Large intestine (tissue), 3 donors: ENCODE measurements around the gene MGLL. TPM values are rescaled to one million over a fixed set of nuclear protein-coding genes. Genes with fewer than 3 reads are reported as not detected.

Source experiments
- DNase-seq, 2 donors: peaks; one replicate each; pipeline versions ENCODE4 v3.0.0 to v3.0.0-alpha.2; 2013
- H3K27ac ChIP-seq: one replicate; pipeline ENCODE4 v1.5.1; 2013; ENCODE audit warnings: low read length
- H3K27me3 ChIP-seq: 2 replicates; pipeline ENCODE4 v1.6.1; 2013; ENCODE audit warnings: low read length; ENCODE audit not compliant: control insufficient read depth, insufficient read depth
- H3K36me3 ChIP-seq: 2 replicates; pipeline ENCODE4 v1.6.1; 2013; ENCODE audit warnings: low read length; ENCODE audit not compliant: control insufficient read depth, insufficient read depth
- H3K4me1 ChIP-seq: one replicate; pipeline ENCODE4 v1.6.1; 2013; ENCODE audit warnings: low read length; ENCODE audit not compliant: control insufficient read depth, insufficient read depth
- H3K4me3 ChIP-seq: one replicate; pipeline ENCODE4 v1.5.1; 2013; ENCODE audit warnings: low read length
- H3K9me3 ChIP-seq: one replicate; pipeline ENCODE4 v1.6.1; 2013; ENCODE audit warnings: mild to moderate bottlenecking, low read depth, low read length, moderate library complexity; ENCODE audit not compliant: control insufficient read depth
- WGBS: methylation state at CpG from one replicate; pipeline ENCODE4 v1.1.5; 2013; ENCODE audit warnings: low lambda C conversion rate; ENCODE audit not compliant: insufficient coverage; 5-methylcytosine and 5-hydroxymethylcytosine counted together
- polyA plus RNA-seq: library from polyadenylated mRNA; unstranded; fragments of 120-200 nt; gene quantifications from one replicate; pipeline ENCODE4 v1.2.1, GENCODE V29; 2013

The MGLL gene
- polyA plus RNA-seq, 1 donor: 22.8 TPM

DNA sequence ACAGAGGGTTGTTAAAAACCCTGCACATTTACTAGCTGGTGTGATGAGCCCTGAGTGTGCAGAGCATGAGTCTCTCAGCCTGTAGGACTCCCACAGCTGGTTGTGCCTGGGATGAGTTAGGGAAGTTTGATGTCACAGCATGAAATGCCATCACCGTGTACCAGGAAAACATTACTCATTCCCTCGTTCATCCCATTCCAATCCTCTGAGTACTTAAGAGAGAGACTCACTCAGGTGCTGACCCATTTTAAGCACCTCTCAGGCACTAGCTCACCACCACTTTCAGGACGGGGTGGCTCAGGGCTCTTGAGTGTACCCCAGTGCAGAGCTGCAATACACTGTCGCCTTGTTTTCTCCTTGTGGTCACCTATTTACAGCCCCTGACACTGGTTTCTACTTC, 18.7 kb downstream of the MGLL start:
- Histone ChIP-seq H3K36me3 (no peaks in the 10 kb centered on the region), H3K9me3 (no peaks in the 10 kb centered on the region), H3K4me3 (no peak overlapping the region), H3K27me3 (no peaks in the 10 kb centered on the region), H3K27ac (no peak overlapping the region), H3K4me1 (no peaks in the 10 kb centered on the region)
- no CpG with 5 or more reads among the region's 4 CpGs for WGBS
- no peak for DNase-seq

DNA sequence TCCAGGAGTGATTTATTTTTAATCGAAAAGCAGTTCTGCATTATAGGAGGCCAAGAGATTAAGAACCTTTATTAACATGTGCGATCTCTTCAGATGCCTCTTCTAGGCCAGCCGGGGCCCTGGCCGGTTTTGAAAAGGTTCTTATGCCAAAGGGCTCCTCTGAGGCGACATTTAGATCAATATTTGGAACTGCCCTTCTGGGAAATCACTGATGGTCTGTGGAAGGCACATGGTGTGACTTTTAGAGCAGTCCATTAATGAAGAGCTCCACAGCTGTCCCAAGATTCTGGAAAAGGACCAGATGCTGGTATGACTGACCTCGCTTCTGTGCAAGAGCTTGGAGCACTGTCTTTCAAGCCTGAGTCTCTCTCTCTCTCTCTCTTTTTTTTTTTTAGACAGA, 19.7 kb downstream of the MGLL start:
- no peaks in the 10 kb centered on the region for H3K36me3 ChIP-seq
- no peak overlapping the region for H3K27ac ChIP-seq
- no peak for DNase-seq
- no peaks in the 10 kb centered on the region for H3K27me3 ChIP-seq
- no peak overlapping the region for H3K4me3 ChIP-seq
- WGBS: 100% methylated on average over 1 of the region's 6 CpGs
- no peaks in the 10 kb centered on the region for H3K9me3 ChIP-seq
- no peaks in the 10 kb centered on the region for H3K4me1 ChIP-seq

DNA sequence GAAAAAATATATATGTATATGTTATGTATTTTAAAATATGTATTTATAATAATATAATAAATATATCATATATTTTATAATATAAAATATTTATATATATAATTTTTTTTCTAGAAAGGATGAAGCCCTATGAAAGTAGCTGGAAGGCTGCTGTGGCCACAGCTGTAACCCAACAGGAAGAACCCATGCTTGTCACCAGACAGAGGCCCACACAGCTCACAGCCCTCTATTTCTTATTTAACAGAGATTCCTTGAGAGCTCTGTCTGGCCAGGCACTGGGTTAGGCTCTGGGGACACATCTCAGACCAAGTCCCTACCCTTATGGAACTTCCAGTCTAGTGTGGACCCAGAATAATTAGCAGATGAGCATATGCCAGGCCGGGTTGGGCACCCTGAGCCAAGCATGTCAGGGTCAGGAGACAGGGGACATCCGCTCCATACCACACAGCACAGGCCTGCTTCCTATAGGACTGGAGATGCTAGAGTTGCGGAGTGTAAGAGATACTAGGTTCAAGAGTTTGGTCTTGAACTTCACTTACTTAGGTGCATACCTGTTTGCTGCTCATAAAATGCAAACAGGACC, 20.5 kb downstream of the MGLL start:
- Histone ChIP-seq H3K27me3 (no peaks in the 10 kb centered on the region), H3K4me3 (no peak overlapping the region), H3K4me1 (no peaks in the 10 kb centered on the region), H3K9me3 (no peaks in the 10 kb centered on the region), H3K36me3 (no peaks in the 10 kb centered on the region), H3K27ac (no peak overlapping the region)
- no CpG with 5 or more reads among the region's 3 CpGs for WGBS
- DNase-seq: no peak

DNA sequence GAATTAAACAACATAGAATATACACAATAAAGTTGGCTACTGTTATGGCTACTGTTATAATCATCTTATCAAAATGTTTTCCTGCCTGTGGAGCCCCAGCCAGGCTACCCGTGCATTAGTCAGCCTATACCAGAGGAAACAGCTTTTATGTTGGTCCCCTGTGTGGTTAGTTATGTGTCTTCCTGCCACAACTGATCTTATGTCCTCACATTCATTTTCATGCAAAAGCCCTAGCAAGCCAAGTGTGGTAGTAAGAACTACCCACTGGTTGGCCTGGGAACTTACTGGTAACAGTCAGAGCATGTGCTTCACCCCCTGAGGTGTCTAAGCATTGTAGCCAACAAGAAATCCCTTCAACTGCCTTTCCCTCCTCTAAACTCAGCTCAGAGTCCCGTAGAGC, 21.8 kb downstream of the MGLL start:
- Histone ChIP-seq H3K9me3 (no peaks in the 10 kb centered on the region), H3K27ac (no peak overlapping the region), H3K4me1 (no peaks in the 10 kb centered on the region), H3K4me3 (no peak overlapping the region), H3K27me3 (no peaks in the 10 kb centered on the region), H3K36me3 (no peaks in the 10 kb centered on the region)
- WGBS: no CpG with 5 or more reads among the region's 2 CpGs
- no peak for DNase-seq

DNA sequence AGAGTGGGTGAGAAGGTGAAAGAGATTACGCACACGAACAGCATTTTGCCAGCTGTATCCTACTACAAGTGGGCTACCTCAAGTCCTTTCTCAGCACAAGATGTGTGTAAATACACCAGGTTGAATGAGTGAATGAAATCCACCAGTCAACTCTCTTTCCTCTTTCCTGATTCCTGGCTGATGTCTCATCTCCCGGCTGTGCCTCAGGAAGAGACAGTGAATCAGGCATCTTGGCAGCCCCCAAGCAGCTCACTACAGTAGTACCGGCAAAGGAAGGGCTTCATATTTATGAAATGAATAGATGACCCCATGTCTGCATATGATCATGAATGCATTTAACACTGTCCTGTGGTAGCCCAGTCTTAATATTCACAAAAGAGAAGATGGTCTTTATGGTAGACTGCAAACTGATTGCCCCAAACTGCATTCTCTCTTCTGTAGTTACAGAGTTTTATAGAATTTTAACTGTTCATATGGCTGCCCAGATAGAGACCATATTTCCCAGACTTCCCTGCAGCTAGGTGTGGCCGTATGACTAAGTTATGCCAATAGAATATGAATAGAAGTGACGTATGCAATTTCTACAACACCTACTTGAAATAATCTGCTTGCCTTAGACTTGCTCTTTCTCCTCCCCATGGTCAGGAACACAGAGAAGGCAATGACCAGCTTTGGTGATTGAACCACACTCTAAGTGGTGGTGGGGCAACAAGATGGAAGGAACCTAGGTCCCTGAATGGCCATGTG, 22.7 kb downstream of the MGLL start:
- no peak overlapping the region for H3K4me3 ChIP-seq
- no peak for DNase-seq
- H3K9me3 ChIP-seq: no peaks in the 10 kb centered on the region
- H3K27me3 ChIP-seq: no peaks in the 10 kb centered on the region
- no peaks in the 10 kb centered on the region for H3K36me3 ChIP-seq
- no CpG with 5 or more reads among the region's 6 CpGs for WGBS
- H3K4me1 ChIP-seq: no peaks in the 10 kb centered on the region
- no peak overlapping the region for H3K27ac ChIP-seq

DNA sequence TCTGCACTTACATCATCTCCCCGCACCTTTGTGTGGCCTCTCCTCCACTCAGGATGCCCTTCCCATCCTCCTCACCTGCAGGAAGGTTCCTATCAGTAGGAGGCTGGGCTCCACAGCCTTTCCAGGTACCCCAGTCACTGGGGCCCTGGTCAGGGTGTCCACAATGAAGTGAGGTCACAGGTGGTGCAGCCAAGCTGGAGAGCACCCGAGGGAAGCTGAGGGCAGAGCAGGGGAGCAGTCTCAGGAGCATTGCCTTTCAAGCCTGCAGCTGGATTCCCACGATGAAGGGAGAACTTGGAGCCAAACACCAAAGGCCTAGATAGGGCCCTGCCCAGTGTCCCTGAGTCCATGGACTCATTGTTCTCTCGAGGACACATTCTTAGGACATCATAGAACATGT, 23.6 kb downstream of the MGLL start:
- Histone ChIP-seq H3K9me3 (no peaks in the 10 kb centered on the region), H3K27me3 (no peaks in the 10 kb centered on the region), H3K4me3 (no peak overlapping the region), H3K27ac (no peak overlapping the region), H3K4me1 (no peaks in the 10 kb centered on the region), H3K36me3 (peaks cover 2% of the 10 kb centered on the region)
- WGBS: no CpG with 5 or more reads among the region's 4 CpGs
- DNase-seq: no peak

DNA sequence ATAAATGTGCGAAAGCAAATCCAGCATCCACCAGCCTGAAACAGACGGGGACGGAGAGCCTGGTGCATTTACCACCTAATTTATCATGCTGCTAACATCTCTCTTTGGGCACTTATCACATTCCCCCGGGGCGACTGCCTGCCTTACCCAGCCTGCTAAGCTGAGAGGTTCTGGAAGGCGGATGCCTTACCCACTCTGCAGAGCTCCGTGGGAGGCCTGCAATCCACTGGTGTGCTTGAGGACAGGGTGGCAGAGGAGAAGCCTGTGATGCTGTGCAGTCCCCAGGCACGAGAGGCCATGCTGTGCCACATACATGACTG, 25.5 kb downstream of the MGLL start:
- Histone ChIP-seq H3K27ac (no peak overlapping the region), H3K4me1 (no peaks in the 10 kb centered on the region), H3K4me3 (no peak overlapping the region), H3K27me3 (no peaks in the 10 kb centered on the region), H3K9me3 (no peaks in the 10 kb centered on the region), H3K36me3 (peaks cover 2% of the 10 kb centered on the region)
- DNase-seq: no peak
- WGBS: no CpG with 5 or more reads among the region's 8 CpGs

DNA sequence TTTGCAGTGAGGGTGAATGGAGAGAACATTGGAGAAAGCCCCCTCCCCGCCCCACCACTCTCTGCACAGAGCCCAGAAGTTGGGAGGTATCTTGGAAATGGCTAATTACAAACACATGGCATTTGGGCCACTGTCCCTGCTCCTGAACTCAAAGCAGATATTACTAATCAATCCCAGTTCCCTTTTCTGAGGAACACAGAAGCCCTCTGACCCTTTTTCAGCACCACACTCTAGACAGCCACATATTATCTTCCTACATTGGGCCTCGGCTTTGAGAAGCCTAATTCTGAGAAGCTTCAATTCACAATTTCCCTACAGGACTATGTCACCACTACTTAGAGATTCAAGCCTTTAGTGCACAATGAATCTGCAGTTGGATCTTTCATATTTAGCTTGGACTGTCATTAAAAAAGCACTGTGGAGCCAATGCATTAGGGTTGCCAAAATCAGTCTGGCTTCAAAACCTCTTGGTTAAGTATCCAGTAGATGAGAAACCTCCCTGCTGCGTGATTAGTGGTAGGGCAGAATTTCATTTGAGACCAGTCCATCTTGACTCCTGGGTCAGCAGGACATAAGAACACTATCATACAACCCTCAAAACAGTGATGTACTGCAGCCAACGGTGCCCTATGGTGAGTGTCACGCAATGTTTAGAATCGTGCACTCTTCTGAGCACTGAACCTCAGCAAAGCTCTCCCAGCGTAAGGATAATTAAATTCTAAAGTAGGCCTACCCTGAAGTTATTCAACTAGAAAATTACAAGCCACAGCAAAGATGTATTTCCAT, 26.1 kb downstream of the MGLL start:
- H3K27ac ChIP-seq: no peak overlapping the region
- no peaks in the 10 kb centered on the region for H3K4me1 ChIP-seq
- H3K27me3 ChIP-seq: no peaks in the 10 kb centered on the region
- H3K4me3 ChIP-seq: no peak overlapping the region
- DNase-seq: no peak
- H3K9me3 ChIP-seq: no peaks in the 10 kb centered on the region
- no CpG with 5 or more reads among the region's 7 CpGs for WGBS
- H3K36me3 ChIP-seq: peaks cover 2% of the 10 kb centered on the region

DNA sequence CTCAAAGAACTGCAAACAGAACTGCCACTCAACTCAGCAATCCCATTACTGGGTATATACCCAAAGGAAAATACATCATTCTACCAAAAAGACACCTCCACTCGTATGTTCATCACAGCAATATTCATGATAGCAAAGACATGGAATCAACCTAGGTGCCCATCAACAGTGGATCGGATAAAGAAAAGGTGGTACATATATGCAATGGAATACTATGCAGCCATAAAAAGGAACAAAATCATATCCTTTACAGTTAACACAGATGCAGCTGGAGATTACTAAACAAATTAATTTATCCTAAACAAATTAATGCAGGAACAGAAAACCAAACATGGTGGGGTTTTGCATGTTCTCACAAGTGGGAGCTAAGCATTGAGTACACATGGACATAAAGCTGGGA, 27.3 kb downstream of the MGLL start:
- H3K9me3 ChIP-seq: no peaks in the 10 kb centered on the region
- peaks cover 6% of the 10 kb centered on the region for H3K4me1 ChIP-seq
- no peak for DNase-seq
- H3K4me3 ChIP-seq: no peak overlapping the region
- no peaks in the 10 kb centered on the region for H3K27me3 ChIP-seq
- H3K36me3 ChIP-seq: peaks cover 2% of the 10 kb centered on the region
- 100% methylated on average over 1 of the region's 2 CpGs for WGBS
- H3K27ac ChIP-seq: no peak overlapping the region

DNA sequence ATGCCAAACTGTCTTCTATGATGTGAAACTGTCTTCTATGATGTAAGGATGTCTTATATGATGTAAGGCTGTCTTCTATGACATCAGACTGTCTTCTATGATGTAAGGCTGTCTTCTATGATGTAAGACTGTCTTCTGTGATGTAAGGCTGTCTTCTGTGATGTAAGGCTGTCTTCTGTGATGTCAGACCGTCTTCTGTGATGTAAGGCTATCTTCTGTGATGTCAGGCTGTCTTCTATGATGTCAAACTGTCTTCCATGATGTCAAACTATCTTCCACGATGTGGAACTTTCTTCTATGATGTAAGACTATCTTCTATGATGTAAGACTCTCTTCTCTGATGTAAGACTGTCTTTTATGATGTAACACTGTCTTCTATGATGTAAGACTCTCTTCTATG, 27.9 kb downstream of the MGLL start:
- no CpG with 5 or more reads among the region's 2 CpGs for WGBS
- Histone ChIP-seq H3K27ac (no peak overlapping the region), H3K4me1 (peaks cover 6% of the 10 kb centered on the region), H3K9me3 (no peaks in the 10 kb centered on the region), H3K27me3 (no peaks in the 10 kb centered on the region), H3K4me3 (no peak overlapping the region), H3K36me3 (peaks cover 2% of the 10 kb centered on the region)
- no peak for DNase-seq
